ENCODE measurements around the gene CD59. TPM values are rescaled to one million over a fixed set of nuclear protein-coding genes. Genes with fewer than 3 reads are reported as not detected.

The CD59 gene
- total RNA-seq, 1 experiment from 2014 or later, result 597 TPM

DNA sequence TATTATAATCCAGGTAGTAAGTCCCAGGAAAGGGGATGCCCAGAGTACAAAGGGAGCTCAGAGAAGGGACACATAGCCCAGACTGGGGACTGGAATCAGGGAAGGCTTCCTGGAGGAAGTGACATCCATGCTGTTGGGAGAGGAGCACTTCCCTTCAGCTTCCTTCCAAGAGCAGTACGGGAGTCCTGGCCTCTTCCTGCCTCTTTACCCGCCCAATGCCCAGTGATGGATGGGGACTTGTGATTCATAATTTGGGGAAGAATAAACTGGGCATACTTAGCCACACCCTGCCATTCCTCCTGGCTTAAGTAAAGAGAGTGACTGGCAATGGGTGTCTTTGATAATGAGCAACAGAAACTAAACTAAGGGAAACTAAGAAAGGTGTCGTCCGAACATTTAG, 47.1 kb downstream of the CD59 start:
- Mint-ChIP-seq H3K27ac (ENCODE audit: low read depth, unreplicated experiment) (peak overlapping the region; percentile 96), H3K9me3 (ENCODE audit: unreplicated experiment) (no peaks in the 10 kb centered on the region), H3K4me3 (ENCODE audit: unreplicated experiment) (no peak overlapping the region), H3K36me3 (ENCODE audit: insufficient read depth, unreplicated experiment) (peaks cover 9% of the 10 kb centered on the region), H3K4me1 (ENCODE audit: insufficient read depth, unreplicated experiment) (peaks cover 52% of the 10 kb centered on the region), H3K27me3 (ENCODE audit: insufficient read depth, unreplicated experiment) (no peaks in the 10 kb centered on the region)
- TF ChIP-seq, protein P1, sequence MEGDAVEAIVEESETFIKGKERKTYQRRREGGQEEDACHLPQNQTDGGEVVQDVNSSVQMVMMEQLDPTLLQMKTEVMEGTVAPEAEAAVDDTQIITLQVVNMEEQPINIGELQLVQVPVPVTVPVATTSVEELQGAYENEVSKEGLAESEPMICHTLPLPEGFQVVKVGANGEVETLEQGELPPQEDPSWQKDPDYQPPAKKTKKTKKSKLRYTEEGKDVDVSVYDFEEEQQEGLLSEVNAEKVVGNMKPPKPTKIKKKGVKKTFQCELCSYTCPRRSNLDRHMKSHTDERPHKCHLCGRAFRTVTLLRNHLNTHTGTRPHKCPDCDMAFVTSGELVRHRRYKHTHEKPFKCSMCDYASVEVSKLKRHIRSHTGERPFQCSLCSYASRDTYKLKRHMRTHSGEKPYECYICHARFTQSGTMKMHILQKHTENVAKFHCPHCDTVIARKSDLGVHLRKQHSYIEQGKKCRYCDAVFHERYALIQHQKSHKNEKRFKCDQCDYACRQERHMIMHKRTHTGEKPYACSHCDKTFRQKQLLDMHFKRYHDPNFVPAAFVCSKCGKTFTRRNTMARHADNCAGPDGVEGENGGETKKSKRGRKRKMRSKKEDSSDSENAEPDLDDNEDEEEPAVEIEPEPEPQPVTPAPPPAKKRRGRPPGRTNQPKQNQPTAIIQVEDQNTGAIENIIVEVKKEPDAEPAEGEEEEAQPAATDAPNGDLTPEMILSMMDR (IDR thresholded peaks at IDR 0.05; ENCODE audit: unreplicated experiment), result no peak
- ChIA-PET POLR2A (interaction anchor here (0.7 to 7.3 kb wide), 11 partner anchors 14 to 528 kb away, joined by 3 to 124 read pairs (median 6); partner anchors contain the start of genes C11orf91, CD59 and CSTF3), CTCF (interaction anchor here (0.5 to 7.6 kb wide), 29 partner anchors 12 to 524 kb away, joined by 3 to 175 read pairs (median 4); no protein-coding TSS in a partner anchor)
- peak; percentile 57 for DNase-seq (ENCODE audit: unreplicated experiment)
- no TSS peak for BruUV-seq (replicated peaks)
- intact Hi-C loops (cut with micrococcal nuclease), result no loop called here

DNA sequence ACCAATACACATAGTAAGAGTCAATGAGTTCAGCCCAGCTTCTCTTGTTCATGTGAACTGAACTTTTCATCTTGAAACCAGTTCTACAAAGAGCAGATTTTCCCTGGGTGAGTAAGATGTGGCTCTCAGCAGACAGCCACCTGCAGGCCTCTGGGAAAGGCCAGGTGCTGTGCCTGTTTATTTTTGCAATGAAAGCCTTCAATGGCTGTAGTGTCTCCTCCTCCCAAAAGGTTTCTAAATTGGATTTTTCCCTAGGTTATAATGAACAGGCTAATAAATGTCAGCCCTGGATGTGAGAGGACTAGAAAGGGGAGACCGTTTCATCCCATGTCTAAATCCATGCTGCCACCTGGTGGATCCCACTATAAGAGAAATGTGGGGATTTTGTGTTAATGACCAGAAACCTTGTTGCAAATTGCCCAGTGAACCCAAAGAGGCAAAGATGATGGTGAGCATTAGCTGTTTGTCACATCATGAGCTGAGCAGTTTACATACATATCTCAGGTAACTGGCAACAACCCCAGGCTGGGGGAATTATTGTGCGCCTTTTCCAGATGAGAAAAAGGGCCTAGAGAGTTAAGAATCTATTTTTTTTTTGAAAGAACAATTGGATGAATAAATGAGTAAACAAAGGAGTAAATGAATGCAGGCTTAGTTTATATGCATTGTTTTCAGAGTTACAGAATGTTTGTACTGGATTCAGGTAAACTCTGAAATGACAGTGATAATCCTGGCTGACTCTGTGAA, 48.3 kb downstream of the CD59 start:
- Mint-ChIP-seq H3K4me3 (ENCODE audit: unreplicated experiment) (no peak overlapping the region), H3K27ac (ENCODE audit: low read depth, unreplicated experiment) (no peak overlapping the region), H3K9me3 (ENCODE audit: unreplicated experiment) (no peaks in the 10 kb centered on the region), H3K36me3 (ENCODE audit: insufficient read depth, unreplicated experiment) (peaks cover 9% of the 10 kb centered on the region), H3K27me3 (ENCODE audit: insufficient read depth, unreplicated experiment) (no peaks in the 10 kb centered on the region), H3K4me1 (ENCODE audit: insufficient read depth, unreplicated experiment) (peaks cover 42% of the 10 kb centered on the region)
- ChIA-PET CTCF (interaction anchor here (0.6 to 7.6 kb wide), 35 partner anchors 8 to 530 kb away, joined by 3 to 175 read pairs (median 4); no protein-coding TSS in a partner anchor), POLR2A (interaction anchor here (0.7 to 5.3 kb wide), 3 partner anchors 53 to 115 kb away, joined by 3 to 41 read pairs (median 4); no protein-coding TSS in a partner anchor)
- no TSS peak for BruUV-seq (replicated peaks)
- DNase-seq (ENCODE audit: unreplicated experiment), result peak; percentile 77
- intact Hi-C loops (cut with micrococcal nuclease), result loop anchor here (1.0 kb wide), 3 partner anchors 145 to 522 kb away; no protein-coding TSS in a partner anchor
- TF ChIP-seq, protein P1 (IDR thresholded peaks at IDR 0.05; ENCODE audit: unreplicated experiment), result peak; percentile 70

DNA sequence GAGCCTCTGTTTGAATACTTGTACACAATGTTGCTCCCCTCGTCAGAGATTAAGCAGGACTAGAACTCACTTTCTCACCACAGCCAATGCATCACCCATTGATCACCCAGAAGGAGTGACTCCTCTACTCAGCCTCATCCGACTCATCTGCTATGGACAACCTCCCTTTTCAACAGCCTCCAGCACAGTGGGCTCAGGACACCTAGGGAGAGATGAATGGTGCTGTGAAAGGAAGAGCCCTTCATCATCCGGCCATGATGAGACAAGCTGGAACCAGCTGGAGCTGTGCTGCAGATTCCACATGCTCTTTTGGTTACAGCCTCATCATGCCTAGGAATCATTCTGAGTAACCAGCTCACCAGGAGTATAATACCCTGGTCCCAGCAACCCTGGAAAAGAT, 51.1 kb downstream of the CD59 start:
- DNase-seq (ENCODE audit: unreplicated experiment), result no peak
- peaks cover 15% of the 10 kb centered on the region for H3K4me1 Mint-ChIP-seq (ENCODE audit: insufficient read depth, unreplicated experiment)
- no peak overlapping the region for H3K4me3 Mint-ChIP-seq (ENCODE audit: unreplicated experiment)
- no TSS peak for BruUV-seq (replicated peaks)
- POLR2A ChIA-PET, result interaction anchor here (0.6 to 0.9 kb wide), 3 partner anchors 319 to 1203 kb away, joined by 3 read pairs; partner anchors contain the start of gene TCP11L1
- intact Hi-C loops (cut with micrococcal nuclease), result no loop called here
- CTCF ChIA-PET, result interaction anchor here (0.6 to 7.6 kb wide), 9 partner anchors 9 to 519 kb away, joined by 3 to 175 read pairs (median 9); no protein-coding TSS in a partner anchor
- no peak overlapping the region for H3K27ac Mint-ChIP-seq (ENCODE audit: low read depth, unreplicated experiment)
- peaks cover 2% of the 10 kb centered on the region for H3K27me3 Mint-ChIP-seq (ENCODE audit: insufficient read depth, unreplicated experiment)
- no peaks in the 10 kb centered on the region for H3K36me3 Mint-ChIP-seq (ENCODE audit: insufficient read depth, unreplicated experiment)
- TF ChIP-seq, protein P1 (IDR thresholded peaks at IDR 0.05; ENCODE audit: unreplicated experiment), result no peak
- peaks cover under 1% of the 10 kb centered on the region for H3K9me3 Mint-ChIP-seq (ENCODE audit: unreplicated experiment)

DNA sequence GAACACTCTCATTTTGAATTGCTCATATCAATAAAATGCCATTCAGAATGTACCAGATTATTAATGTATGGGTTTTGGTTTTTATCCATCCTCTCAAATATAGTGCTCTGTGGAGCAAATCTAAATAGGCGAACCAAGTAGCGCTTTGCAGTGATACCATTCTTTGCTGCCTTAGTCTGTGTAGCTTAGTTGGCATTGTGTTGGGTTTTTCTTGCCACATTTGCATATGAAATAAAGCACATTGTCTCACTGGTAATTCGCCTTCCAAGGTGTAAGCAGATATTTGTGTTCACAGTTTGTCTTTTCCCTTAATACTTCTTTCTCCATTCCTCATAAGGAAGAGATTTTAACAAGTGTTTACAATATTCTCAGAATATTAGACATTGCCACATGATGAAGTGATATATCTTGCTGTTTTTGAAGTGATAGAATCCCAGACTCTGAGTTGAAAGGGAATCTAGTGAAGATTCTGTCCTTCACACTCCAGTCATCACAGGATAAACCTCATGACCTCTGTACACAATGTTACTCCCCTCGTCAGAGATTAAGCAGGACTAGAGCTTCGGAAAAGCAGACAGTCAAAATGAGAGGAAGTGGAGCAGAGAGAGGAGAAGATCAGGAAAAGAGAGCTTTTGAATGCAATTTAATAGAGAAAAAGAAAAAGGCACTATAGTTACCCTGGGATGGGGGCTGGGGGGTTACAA, 52.1 kb downstream of the CD59 start:
- TF ChIP-seq, protein P1 (IDR thresholded peaks at IDR 0.05; ENCODE audit: unreplicated experiment), result no peak
- Mint-ChIP-seq H3K4me3 (ENCODE audit: unreplicated experiment) (no peak overlapping the region), H3K36me3 (ENCODE audit: insufficient read depth, unreplicated experiment) (no peaks in the 10 kb centered on the region), H3K9me3 (ENCODE audit: unreplicated experiment) (peaks cover 8% of the 10 kb centered on the region), H3K27me3 (ENCODE audit: insufficient read depth, unreplicated experiment) (peaks cover 11% of the 10 kb centered on the region), H3K4me1 (ENCODE audit: insufficient read depth, unreplicated experiment) (peaks cover 5% of the 10 kb centered on the region), H3K27ac (ENCODE audit: low read depth, unreplicated experiment) (no peak overlapping the region)
- POLR2A ChIA-PET, result no interaction called here
- BruUV-seq (replicated peaks), result no TSS peak
- intact Hi-C loops (cut with micrococcal nuclease), result no loop called here
- DNase-seq (ENCODE audit: unreplicated experiment), result no peak
- CTCF ChIA-PET, result interaction anchor here (0.6 to 3.2 kb wide), 4 partner anchors 67 to 518 kb away, joined by 3 to 16 read pairs (median 8); no protein-coding TSS in a partner anchor

Data from MCF 10A (cell line).